H1 (cell line): ENCODE results near the gene ULK1. TPM values are rescaled to one million over a fixed set of nuclear protein-coding genes. Genes with fewer than 3 reads are reported as not detected.

Experiments
- CTCF ChIA-PET: fragments of 300-600 bp; sonication (Branson Sonifier 250); formaldehyde crosslinking; loops from one replicate; lab custom pipeline; 2021; ENCODE audit not compliant: partially characterized antibody; lab: Charles Lee
- POLR2A ChIA-PET: fragments of 300-600 bp; sonication (Branson Sonifier 250); formaldehyde crosslinking; loops from one replicate; lab custom pipeline; 2021; ENCODE audit warnings: inconsistent platforms; ENCODE audit not compliant: partially characterized antibody; lab: Charles Lee
- DNase-seq, 2 experiments: peaks; one replicate each; pipeline versions ENCODE4 v3.0.0 to v3.0.0-alpha.2; 2010 to 2022; ENCODE audit warnings: low spot score in 2 of 2, low read depth in 1 of 2, mixed read lengths in 1 of 2
- FAIRE-seq: peaks from 2 replicates; lab custom pipeline; 2011; peaks lifted over from hg19 to GRCh38; lab: Jason Lieb, UNC
- H2AFZ ChIP-seq: 2 replicates; pipeline ENCODE4 v1.8.1; 2012; ENCODE audit warnings: low read length, inconsistent platforms
- H2AK5ac ChIP-seq: 2 replicates; pipeline ENCODE4 v1.6.1; 2013; ENCODE audit warnings: low read depth, low read length
- H2BK120ac ChIP-seq: replicated peaks from 2 replicates; pipeline ENCODE3; 2013; ENCODE audit warnings: low read depth, low read length, inconsistent platforms
- H2BK12ac ChIP-seq: 2 replicates; pipeline ENCODE4 v1.6.1; 2013; ENCODE audit warnings: low read depth, low read length
- H2BK15ac ChIP-seq: 2 replicates; pipeline ENCODE4 v1.6.1; 2013; ENCODE audit warnings: low read length
- H2BK20ac ChIP-seq: 2 replicates; pipeline ENCODE4 v1.6.1; 2013; ENCODE audit warnings: low read length
- H2BK5ac ChIP-seq: 2 replicates; pipeline ENCODE4 v1.6.1; 2013; ENCODE audit warnings: low read depth, low read length
- H3K14ac ChIP-seq: 2 replicates; pipeline ENCODE4 v1.6.1; 2013; ENCODE audit warnings: inconsistent platforms; ENCODE audit not compliant: insufficient read length
- H3K18ac ChIP-seq: 2 replicates; pipeline ENCODE4 v1.6.1; 2013; ENCODE audit warnings: low read length; ENCODE audit errors: extremely low read depth
- H3K23ac ChIP-seq: 2 replicates; pipeline ENCODE4 v1.6.1; 2013; ENCODE audit warnings: inconsistent platforms; ENCODE audit not compliant: insufficient read length
- H3K23me2 ChIP-seq: 2 replicates; pipeline ENCODE4 v1.6.1; 2013; ENCODE audit warnings: low read depth, low read length
- H3K27ac ChIP-seq: 2 replicates; pipeline ENCODE4 v1.6.1; 2011; ENCODE audit warnings: low read depth, low read length, inconsistent platforms
- H3K27me3 ChIP-seq, 4 experiments: replicated peaks in 1 of 4; 1 replicate in 1 of 4; 2 replicates in 3 of 4; pipeline versions ENCODE4 v1.6.1 to v1.8.1; 2011 to 2013; ENCODE audit warnings: low read length in 3 of 4, mild to moderate bottlenecking in 3 of 4, inconsistent platforms in 2 of 4, mixed read lengths in 2 of 4, moderate library complexity in 1 of 4; ENCODE audit not compliant: control insufficient read depth in 3 of 4, insufficient read depth in 3 of 4; ENCODE audit errors: extremely low read depth in 1 of 4
- H3K36me3 ChIP-seq, 4 experiments: 2 replicates each; pipeline versions ENCODE4 v1.6.1 to v1.8.1; 2011 to 2013; ENCODE audit warnings: mild to moderate bottlenecking in 4 of 4, low read length in 3 of 4, moderate library complexity in 2 of 4, control low read depth in 1 of 4, inconsistent platforms in 1 of 4; ENCODE audit not compliant: insufficient read depth in 4 of 4, control insufficient read depth in 2 of 4
- H3K4ac ChIP-seq: replicated peaks from 2 replicates; pipeline ENCODE3; 2013; ENCODE audit warnings: low read length, low read depth, mixed read lengths, inconsistent platforms; ENCODE audit not compliant: insufficient read length
- H3K4me1 ChIP-seq, 4 experiments: replicated peaks in 1 of 4; 1 replicate in 1 of 4; 2 replicates in 3 of 4; pipeline versions ENCODE4 v1.6.1 to v1.8.1; 2011 to 2013; ENCODE audit warnings: low read length in 3 of 4, inconsistent platforms in 2 of 4, mixed read lengths in 1 of 4; ENCODE audit not compliant: insufficient read depth in 4 of 4, control insufficient read depth in 3 of 4
- H3K4me2 ChIP-seq, 2 experiments: 2 replicates each; pipeline versions ENCODE4 v1.6.1 to v1.8.1; 2011 to 2013; ENCODE audit warnings: low read depth in 2 of 2, low read length in 2 of 2, control low read depth in 1 of 2, inconsistent platforms in 1 of 2, mild to moderate bottlenecking in 1 of 2; ENCODE audit not compliant: insufficient read depth in 1 of 2
- H3K4me3 ChIP-seq, 4 experiments: fragments of 200-600, 300-600 bp in 1 of 4; sonication (generic), shearing (Covaris generic), sonication (Bioruptor Twin) in 1 of 4; 2 replicates each; pipeline versions ENCODE4 v1.5.1 to v1.8.1; 2011 to 2016; ENCODE audit warnings: low read length in 4 of 4, low read depth in 3 of 4, control low read depth in 2 of 4, inconsistent platforms in 2 of 4, mild to moderate bottlenecking in 2 of 4, mixed read lengths in 1 of 4, moderate library complexity in 1 of 4; ENCODE audit not compliant: insufficient read depth in 2 of 4; ENCODE audit errors: extremely low read depth in 1 of 4
- H3K56ac ChIP-seq: replicated peaks from 2 replicates; pipeline ENCODE3; 2013; ENCODE audit warnings: low read depth, mild to moderate bottlenecking, mixed read lengths, low read length, inconsistent platforms; ENCODE audit not compliant: insufficient read length
- H3K79me1 ChIP-seq: 2 replicates; pipeline ENCODE4 v1.6.1; 2013; ENCODE audit warnings: low read depth, low read length, control low read depth
- H3K79me2 ChIP-seq, 2 experiments: 2 replicates each; pipeline versions ENCODE4 v1.6.1 to v1.8.1; 2012 to 2013; ENCODE audit warnings: low read length in 2 of 2, mild to moderate bottlenecking in 2 of 2, inconsistent platforms in 1 of 2; ENCODE audit not compliant: insufficient read depth in 2 of 2, control insufficient read depth in 1 of 2
- H3K9ac ChIP-seq, 4 experiments: replicated peaks in 1 of 4; 1 replicate in 1 of 4; 2 replicates in 3 of 4; pipeline versions ENCODE4 v1.6.1 to v1.8.1; 2011 to 2013; ENCODE audit warnings: low read depth in 3 of 4, low read length in 3 of 4, control low read depth in 2 of 4, mild to moderate bottlenecking in 2 of 4, moderate library complexity in 2 of 4, inconsistent platforms in 1 of 4; ENCODE audit errors: extremely low read depth in 1 of 4
- H3K9me3 ChIP-seq, 2 experiments: 2 replicates each; pipeline versions ENCODE4 v1.6.1 to v1.8.1; 2012 to 2013; ENCODE audit warnings: mild to moderate bottlenecking in 2 of 2, moderate library complexity in 2 of 2, control low read depth in 1 of 2, inconsistent platforms in 1 of 2, low read depth in 1 of 2, low read length in 1 of 2, mixed read lengths in 1 of 2; ENCODE audit not compliant: insufficient read depth in 2 of 2
- H4K20me1 ChIP-seq, 2 experiments: replicated peaks in 1 of 2; 2 replicates each; pipeline versions ENCODE3 to v1.8.1; 2011 to 2013; ENCODE audit warnings: inconsistent platforms in 2 of 2, low read length in 2 of 2, mild to moderate bottlenecking in 1 of 2; ENCODE audit not compliant: insufficient read depth in 2 of 2, control insufficient read depth in 1 of 2
- H4K5ac ChIP-seq: 2 replicates; pipeline ENCODE4 v1.6.1; 2013; ENCODE audit warnings: low read length, low read depth, mixed read lengths, inconsistent platforms; ENCODE audit not compliant: insufficient read length
- H4K8ac ChIP-seq: 2 replicates; pipeline ENCODE4 v1.8.0; 2013; ENCODE audit warnings: mild to moderate bottlenecking, moderate library complexity, low read length, inconsistent platforms; ENCODE audit not compliant: insufficient read depth; ENCODE audit errors: extremely low read depth
- H4K91ac ChIP-seq: replicated peaks from 2 replicates; pipeline ENCODE3; 2013; ENCODE audit warnings: low read length, mixed read lengths, inconsistent platforms; ENCODE audit not compliant: insufficient read length
- RXRA ChIP-seq: IDR thresholded peaks from 2 replicates; pipeline ENCODE4 v1.6.1; 2011; ENCODE audit warnings: low read depth, mild to moderate bottlenecking, low read length, moderate library complexity; ENCODE audit not compliant: insufficient read depth
- TAF7 ChIP-seq: optimal IDR thresholded peaks from 2 replicates; pipeline ENCODE3; 2011; ENCODE audit warnings: low read depth, mild to moderate bottlenecking, inconsistent platforms, low read length, moderate library complexity, borderline replicate concordance
- WGBS, 2 experiments: shearing (Covaris generic) in 1 of 2; methylation state at CpG; one replicate each; pipeline versions ENCODE4 v1.1.6 to v1.1.7; 2013 to 2015; ENCODE audit warnings: low lambda C conversion rate in 2 of 2, mixed read lengths in 2 of 2, inconsistent platforms in 1 of 2, low coverage in 1 of 2, missing lambda C conversion rate in 1 of 2; ENCODE audit not compliant: insufficient replicate concordance in 2 of 2, insufficient coverage in 1 of 2, insufficient read length in 1 of 2; ENCODE audit errors: extremely low coverage in 1 of 2, missing lambda C conversion rate in 1 of 2; 5-methylcytosine and 5-hydroxymethylcytosine counted together
- polyA plus RNA-seq, 7 experiments: library from polyadenylated mRNA; depleted of rRNA in 3 of 7; stranded (reverse) in 5 of 7; unstranded in 2 of 7; fragments of >200 nt in 5 of 7; fragments of 200-250 nt in 2 of 7; gene quantifications; 1 replicate in 5 of 7; 2 replicates in 1 of 7; 4 replicates in 1 of 7; pipeline versions ENCODE4 v1.2.1 to v1.2.3, GENCODE V29; 2011 to 2013; ENCODE audit warnings: missing spikeins in 2 of 7, mixed read lengths in 2 of 7
- total RNA-seq: library from RNA; stranded (reverse); fragmentation: NEBNext Ultra II Directional; extraction: Animal tissue kit (Norgen Biotek cat#: 25700); gene quantifications from 2 replicates; pipeline ENCODE4 v1.2.1, GENCODE V29; 2021

ULK1 gene
- total and polyA plus RNA-seq, 2 of the 8 experiments (the other 6 are each of a cell fraction or from before 2014, with no cell fraction given): 13.0 to 44.1 TPM

GRCh38 chr12:131857908-131858850, 36.2 kb upstream of the ULK1 start:
- H4K8ac ChIP-seq: peak overlapping the region; percentile 51; the same call in 1 of the 2 replicates
- H3K27ac ChIP-seq: no peak overlapping the region
- H3K4me1 ChIP-seq: peaks cover 0 to 22% (median 13%) of the 10 kb centered on the region in 4 experiments; a peak in 6 of 7 replicates
- H3K79me1 ChIP-seq: no peaks in the 10 kb centered on the region
- no peak overlapping the region for H3K56ac ChIP-seq
- H2BK20ac ChIP-seq: peak overlapping the region; percentile 61
- CTCF ChIA-PET: no interaction called here
- H3K9me3 ChIP-seq: no peaks in the 10 kb centered on the region
- H4K91ac ChIP-seq: peak overlapping the region; percentile 65
- no peak overlapping the region for H3K14ac ChIP-seq
- no peaks in the 10 kb centered on the region for H3K36me3 ChIP-seq
- no peak overlapping the region for H3K4me2 ChIP-seq
- no peaks in the 10 kb centered on the region; the same call in 1 of the 2 replicates for H3K23me2 ChIP-seq
- peak overlapping the region; percentile 71; the same call in 1 of the 2 replicates for H2BK5ac ChIP-seq
- no peak overlapping the region for H4K5ac ChIP-seq
- 87% methylated on average over 19 of the region's 21 CpGs; no CpG with 5 or more reads in 1 of the 2 experiments for WGBS, 2 experiments
- H3K18ac ChIP-seq: no peak overlapping the region; the same call in 1 of the 2 replicates
- H2AFZ ChIP-seq: no peak overlapping the region
- H3K9ac ChIP-seq: no peak overlapping the region
- peak overlapping the region; percentile 44; the same call in 1 of the 2 replicates for H2BK12ac ChIP-seq
- H3K4ac ChIP-seq: no peak overlapping the region
- no peak overlapping the region for H3K4me3 ChIP-seq
- H2BK120ac ChIP-seq: no peak overlapping the region
- H2BK15ac ChIP-seq: no peak overlapping the region
- H2AK5ac ChIP-seq: no peak overlapping the region
- TF ChIP-seq RXRA: no peak
- TF ChIP-seq TAF7: no peak
- H3K23ac ChIP-seq: no peak overlapping the region
- H3K27me3 ChIP-seq: no peaks in the 10 kb centered on the region; a peak in 1 of 7 replicates
- no peaks in the 10 kb centered on the region for H3K79me2 ChIP-seq
- POLR2A ChIA-PET: no interaction called here
- H4K20me1 ChIP-seq: no peaks in the 10 kb centered on the region
- no peak for DNase-seq
- FAIRE-seq: no peak
